ENCODE data around the gene SRMS.

SRMS gene

DNA sequence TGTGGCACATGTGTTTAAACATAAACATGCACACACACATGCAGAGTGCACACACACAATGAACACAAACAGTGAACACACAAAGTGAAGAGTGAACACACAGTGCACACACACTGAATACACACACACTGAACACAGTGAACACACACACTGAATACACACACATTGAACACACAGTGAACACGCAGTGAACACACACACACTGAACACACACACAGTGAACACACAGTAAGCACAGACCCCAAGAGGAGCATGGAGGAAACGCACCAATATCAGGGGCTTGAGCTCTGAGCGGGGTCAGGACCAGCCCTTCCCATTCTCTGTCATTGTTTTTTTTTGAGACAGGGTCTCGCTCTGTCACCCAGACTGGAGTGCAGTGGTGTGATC lies 43.6 kb upstream of the SRMS start:
- TF ChIP-seq, protein P1, sequence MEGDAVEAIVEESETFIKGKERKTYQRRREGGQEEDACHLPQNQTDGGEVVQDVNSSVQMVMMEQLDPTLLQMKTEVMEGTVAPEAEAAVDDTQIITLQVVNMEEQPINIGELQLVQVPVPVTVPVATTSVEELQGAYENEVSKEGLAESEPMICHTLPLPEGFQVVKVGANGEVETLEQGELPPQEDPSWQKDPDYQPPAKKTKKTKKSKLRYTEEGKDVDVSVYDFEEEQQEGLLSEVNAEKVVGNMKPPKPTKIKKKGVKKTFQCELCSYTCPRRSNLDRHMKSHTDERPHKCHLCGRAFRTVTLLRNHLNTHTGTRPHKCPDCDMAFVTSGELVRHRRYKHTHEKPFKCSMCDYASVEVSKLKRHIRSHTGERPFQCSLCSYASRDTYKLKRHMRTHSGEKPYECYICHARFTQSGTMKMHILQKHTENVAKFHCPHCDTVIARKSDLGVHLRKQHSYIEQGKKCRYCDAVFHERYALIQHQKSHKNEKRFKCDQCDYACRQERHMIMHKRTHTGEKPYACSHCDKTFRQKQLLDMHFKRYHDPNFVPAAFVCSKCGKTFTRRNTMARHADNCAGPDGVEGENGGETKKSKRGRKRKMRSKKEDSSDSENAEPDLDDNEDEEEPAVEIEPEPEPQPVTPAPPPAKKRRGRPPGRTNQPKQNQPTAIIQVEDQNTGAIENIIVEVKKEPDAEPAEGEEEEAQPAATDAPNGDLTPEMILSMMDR (IDR thresholded peaks at IDR 0.05; ENCODE audit: extremely low read depth, insufficient read depth, missing control alignments), result no peak
- no peak for DNase-seq (ENCODE audit: low spot score)
- in situ Hi-C loops (cut with MboI; ENCODE audit: low pct_unique_long_range_greater_than_20kb, low sequenced_read_pairs, unreplicated experiment), result no loop called here

DNA sequence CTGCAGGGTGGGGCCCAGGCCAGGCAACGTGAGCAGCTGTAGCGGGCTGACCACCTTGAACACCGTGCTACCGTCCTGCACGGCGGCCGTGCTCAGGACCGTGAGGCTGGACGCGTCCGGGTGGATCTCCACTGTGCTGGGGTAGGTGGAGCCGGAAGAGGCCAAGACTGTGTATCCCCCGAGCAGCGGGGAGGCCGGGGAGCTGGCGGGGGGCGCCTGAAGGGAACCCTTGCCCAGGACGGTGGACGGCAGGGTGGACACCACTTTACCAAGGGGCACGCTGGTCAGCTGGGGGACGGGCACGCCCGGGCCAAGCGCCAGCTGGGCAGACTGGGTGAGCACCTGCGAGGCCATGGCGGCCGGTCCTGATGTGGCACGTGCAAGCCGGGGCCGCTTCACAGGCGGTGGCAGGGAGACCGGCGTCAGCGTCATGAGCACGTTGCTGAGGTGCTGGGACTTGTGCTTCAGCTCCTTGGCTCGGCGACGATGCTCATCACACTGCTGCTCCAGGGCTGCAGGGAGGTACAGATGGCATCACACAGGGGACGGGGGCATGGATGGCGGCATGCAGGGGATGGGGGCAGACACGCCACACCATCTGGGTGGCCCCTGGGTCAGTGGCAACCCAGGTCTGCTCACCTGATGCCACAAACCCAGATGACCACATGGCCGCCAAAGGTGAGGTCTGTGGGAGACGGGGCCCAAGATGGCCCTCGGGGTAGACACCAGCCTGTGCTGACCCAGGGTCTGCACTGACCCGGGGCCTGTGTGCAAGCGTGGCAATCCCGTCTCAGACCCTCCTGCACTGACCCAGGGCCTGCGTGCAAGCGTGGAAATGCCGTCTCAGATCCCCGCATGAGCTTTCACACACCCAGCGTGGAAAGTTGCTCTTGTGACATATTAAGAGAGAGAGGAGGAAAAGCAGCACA lies 42.9 kb upstream of the SRMS start:
- DNase-seq (ENCODE audit: low spot score), result no peak
- TF ChIP-seq, protein P1 (IDR thresholded peaks at IDR 0.05; ENCODE audit: extremely low read depth, insufficient read depth, missing control alignments), result no peak
- in situ Hi-C loops (cut with MboI; ENCODE audit: low pct_unique_long_range_greater_than_20kb, low sequenced_read_pairs, unreplicated experiment), result no loop called here

DNA sequence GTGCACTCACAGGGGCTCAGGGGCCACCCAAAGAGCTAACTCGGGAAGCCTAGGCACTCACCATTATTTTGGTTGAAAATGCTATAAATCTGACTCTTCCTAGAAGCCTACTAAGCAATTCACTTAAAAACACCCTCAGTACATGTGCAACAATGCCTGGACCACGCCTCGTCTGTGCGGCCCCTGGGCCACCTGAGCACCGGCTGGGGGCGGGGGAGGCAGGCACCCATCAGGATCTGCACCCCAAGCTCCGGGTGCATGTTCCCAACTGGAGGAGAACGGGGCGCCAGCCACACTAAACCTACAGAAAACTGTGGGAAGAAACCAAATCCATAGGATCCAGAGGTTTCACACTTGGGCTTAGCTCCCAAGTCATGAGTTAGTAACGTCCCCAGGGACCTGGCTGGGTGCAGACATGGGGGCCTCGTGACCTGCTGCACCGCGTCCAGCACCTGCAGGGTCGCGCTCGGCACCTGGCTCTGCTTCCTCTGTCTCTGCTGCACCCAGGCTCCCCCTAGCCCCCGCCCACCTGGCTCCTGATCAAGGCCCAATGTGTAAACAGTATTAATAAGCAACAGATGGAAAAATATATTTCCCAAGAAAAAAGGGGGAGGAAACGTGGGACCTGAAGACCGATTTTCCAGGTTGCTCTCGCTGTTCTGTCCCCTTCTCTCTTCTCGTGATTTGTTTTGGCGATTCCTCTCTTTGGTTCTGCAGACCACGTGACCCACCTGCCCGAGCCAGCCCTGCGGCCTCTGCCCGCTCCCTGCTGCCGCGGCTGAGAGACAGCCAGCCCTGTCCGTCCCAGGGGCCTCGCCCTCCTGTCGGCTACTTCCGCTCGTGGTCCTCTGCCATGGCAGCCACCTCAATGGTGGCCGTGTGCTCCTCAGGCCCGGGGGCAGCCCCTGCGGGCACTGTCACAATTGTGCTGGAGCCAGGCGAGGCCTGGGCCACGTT lies 42.0 kb upstream of the SRMS start:
- in situ Hi-C loops (cut with MboI; ENCODE audit: low pct_unique_long_range_greater_than_20kb, low sequenced_read_pairs, unreplicated experiment), result no loop called here
- DNase-seq (ENCODE audit: low spot score), result no peak
- TF ChIP-seq, protein P1 (IDR thresholded peaks at IDR 0.05; ENCODE audit: extremely low read depth, insufficient read depth, missing control alignments), result no peak

DNA sequence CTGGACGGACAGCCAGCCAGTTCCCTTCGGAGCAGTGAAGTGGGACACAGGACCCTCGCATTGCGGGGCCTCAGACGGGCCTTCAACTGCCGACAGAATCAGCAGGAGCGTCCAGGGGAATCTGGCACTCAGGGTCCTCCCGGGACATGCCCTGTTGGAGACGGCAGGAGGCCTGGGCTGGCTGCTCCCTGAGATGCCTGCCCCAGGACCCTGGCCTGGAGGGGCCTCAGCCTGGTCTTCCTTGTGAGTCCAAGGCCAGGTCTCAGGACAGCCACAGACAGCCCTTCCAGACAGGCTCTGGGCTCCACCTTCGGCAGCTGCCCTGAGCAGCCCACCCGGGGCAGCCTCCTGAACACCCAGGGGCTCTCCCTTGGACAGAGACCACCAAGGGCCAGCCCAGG lies 41.1 kb upstream of the SRMS start:
- no peak for DNase-seq (ENCODE audit: low spot score)
- in situ Hi-C loops (cut with MboI; ENCODE audit: low pct_unique_long_range_greater_than_20kb, low sequenced_read_pairs, unreplicated experiment), result no loop called here
- TF ChIP-seq, protein P1 (IDR thresholded peaks at IDR 0.05; ENCODE audit: extremely low read depth, insufficient read depth, missing control alignments), result no peak

DNA sequence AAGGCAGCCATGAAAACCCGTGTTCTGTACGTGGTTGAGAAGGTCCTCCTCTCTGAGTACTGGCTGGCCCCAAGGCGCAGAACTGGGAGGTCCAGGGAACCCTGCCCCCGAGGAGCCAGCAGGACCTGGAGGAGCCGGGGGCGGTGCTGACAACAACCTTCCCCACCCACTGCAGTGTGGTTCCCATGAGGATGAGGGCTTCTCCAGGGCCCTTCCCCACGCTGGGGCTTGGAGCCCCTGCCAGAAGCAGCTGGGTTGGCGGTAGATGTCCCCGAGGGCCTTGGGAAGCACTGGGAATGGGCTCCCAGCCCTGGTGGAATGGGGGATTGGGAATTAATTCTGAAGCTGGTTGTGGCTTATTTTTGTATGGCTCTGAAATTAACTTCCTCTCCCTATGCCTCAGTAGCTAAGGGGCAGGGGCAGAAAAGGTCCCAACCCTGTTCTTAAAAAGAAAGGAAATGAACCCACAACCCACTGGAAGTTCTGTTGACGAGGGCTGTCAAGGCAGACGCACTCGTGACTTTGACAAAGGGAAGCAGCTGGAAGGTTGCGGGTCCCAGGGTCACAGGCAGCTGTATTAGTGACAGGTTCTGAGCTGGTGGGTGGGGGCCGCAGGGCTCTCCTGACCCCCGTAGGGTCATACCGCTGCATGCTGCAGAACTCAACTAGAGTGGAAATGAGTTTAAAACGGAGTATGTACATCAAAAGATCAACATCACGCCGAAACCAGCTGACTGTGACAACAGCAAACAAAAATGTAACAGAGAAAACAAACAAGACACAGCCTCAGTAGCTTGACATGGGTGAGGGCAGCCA lies 40.4 kb upstream of the SRMS start:
- no peak for DNase-seq (ENCODE audit: low spot score)
- TF ChIP-seq, protein P1 (IDR thresholded peaks at IDR 0.05; ENCODE audit: extremely low read depth, insufficient read depth, missing control alignments), result no peak
- in situ Hi-C loops (cut with MboI; ENCODE audit: low pct_unique_long_range_greater_than_20kb, low sequenced_read_pairs, unreplicated experiment), result no loop called here

DNA sequence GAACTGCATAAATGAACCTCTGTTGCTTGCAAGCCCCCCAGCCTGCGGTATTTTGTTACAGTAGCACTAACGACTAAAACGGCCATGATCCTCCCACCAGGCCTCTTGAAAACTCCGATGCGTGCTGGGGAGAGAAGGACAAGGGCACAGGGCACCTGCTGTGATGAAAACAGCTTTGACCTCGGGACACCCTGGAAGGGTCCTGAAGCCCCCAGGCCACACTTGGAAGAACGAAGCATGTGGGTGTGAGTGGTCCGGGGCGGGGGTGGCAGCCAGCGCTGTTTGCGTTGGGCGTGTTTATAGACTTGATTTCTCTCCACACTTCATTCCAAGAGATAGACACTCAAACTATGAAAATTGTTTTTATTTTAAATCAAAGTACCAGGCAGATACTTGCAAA lies 39.7 kb upstream of the SRMS start:
- TF ChIP-seq, protein P1 (IDR thresholded peaks at IDR 0.05; ENCODE audit: extremely low read depth, insufficient read depth, missing control alignments), result no peak
- in situ Hi-C loops (cut with MboI; ENCODE audit: low pct_unique_long_range_greater_than_20kb, low sequenced_read_pairs, unreplicated experiment), result no loop called here

More for the DNA sequence above, 39.7 kb upstream of the SRMS start:
- no peak for DNase-seq (ENCODE audit: low spot score)

Measured in GM13977 (cell line).